GM18498 (cell line): Measurements from ENCODE around the gene HSPA2.
"Not testable (repeated sequence)": the region's sequence is repeated elsewhere in the genome, so short reads cannot be mapped to it uniquely, and the experiment has no call there.

Experiments used
- ATAC-seq: cut with Tn5 transposase; IDR thresholded peaks from one replicate; pipeline ENCODE4 v1.9.1; 2021; ENCODE audit warnings: mild to moderate bottlenecking, moderate library complexity; ENCODE audit not compliant: unreplicated experiment

HSPA2 gene

GRCh38 chr14:64513271-64513670, 27.3 kb upstream of the HSPA2 start:
- ATAC-seq: no peak

DNA sequence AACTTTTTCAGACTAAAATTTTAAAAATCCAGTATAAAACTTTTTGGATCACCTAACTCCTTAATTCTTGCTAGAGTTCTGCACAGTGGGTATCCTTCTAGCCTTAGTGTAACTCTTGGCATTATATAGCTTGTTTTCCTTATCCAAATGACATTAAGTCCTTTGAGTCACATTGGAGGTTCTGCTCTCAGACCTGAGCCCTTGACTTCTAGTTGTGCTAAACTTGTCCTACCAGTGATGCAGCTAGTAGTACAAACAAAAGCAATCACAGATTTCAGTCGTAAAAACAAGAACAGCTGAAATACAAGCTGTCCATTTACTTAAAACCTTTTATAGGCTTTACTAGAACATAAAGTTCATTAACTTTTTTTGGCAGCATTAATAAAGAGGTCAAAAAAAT, 25.5 kb upstream of the HSPA2 start:
- no peak for ATAC-seq

DNA sequence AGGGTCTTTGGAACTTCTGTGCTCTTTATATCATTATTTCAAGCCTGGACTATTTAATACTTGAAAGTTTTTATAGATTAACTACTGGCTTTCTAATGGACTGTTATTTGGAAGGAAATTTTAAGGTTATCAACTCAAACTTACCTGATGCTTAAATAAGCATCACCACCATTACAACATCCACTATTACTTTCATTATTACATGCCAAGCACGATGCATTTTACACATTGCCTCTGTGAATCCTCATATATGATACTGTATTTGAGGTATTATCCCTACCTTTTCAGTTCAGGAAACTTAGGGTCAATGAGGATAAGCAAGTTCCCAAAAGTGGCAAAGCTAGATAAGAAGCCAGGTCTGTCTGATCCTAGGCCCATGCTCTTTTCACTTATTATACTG, 23.6 kb upstream of the HSPA2 start:
- ATAC-seq: no peak

DNA sequence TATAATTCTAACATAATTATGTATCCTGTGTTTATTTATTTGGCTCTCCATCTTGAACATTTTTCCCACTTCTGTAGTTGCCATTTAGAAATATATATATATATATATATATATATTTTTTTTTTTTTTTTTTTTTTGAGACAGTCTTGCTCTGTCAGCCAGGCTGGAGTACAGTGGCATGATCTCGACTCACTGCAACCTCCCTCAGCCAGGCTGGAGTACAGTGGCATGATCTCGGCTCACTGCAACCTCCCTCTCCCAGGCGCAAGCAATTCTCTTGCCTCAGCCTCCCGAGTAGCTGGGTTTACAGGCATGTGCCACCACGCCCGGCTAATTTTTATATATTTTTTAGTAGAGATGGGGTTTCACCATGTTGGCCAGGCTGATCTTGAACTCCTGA, 22.9 kb upstream of the HSPA2 start:
- ATAC-seq: not testable (repeated sequence)

DNA sequence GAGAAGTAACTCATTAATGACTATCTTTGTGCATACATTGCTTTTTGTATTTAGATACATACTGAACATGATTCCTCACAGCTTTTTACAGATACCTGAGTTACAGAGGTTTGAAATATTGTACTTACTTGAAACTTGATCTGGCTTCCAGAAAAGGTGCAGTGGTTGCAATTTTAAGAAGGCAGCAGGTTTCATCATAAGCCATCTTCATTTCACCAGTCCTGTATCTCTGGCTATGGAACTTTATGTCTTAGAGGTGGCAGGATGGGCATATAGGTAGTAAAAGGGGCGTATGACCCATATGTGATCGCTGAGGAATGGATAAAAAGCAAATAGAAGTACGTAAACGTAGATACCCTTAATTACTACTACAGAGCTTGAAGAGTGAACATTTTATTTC, 22.3 kb upstream of the HSPA2 start:
- no peak for ATAC-seq

DNA sequence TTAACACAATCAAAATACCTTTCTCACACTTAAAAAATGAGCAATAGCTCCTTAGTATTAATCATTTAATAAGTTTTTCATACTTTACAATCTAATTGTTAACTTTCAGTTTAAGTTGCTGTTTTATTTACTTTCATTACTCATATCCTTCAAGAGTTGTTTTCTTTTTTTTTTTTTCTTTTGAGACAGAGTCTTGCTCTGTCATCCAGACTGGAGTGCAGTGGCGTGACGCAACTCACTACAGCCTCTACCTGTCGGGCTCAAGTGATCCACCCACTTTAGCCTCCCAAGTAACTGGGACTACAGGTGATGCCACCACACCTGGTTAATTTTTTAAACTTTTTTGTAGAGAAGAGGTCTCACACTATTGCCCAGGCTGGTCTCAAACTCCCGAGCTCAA, 19.8 kb upstream of the HSPA2 start:
- no peak for ATAC-seq

- no peak for ATAC-seq
Measured at GRCh38 chr14:64522591-64523355, 17.8 kb upstream of the HSPA2 start.

GRCh38 chr14:64525354-64525753, 15.2 kb upstream of the HSPA2 start:
- ATAC-seq: no peak

GRCh38 chr14:64531567-64531966, 9.0 kb upstream of the HSPA2 start:
- no peak for ATAC-seq

DNA sequence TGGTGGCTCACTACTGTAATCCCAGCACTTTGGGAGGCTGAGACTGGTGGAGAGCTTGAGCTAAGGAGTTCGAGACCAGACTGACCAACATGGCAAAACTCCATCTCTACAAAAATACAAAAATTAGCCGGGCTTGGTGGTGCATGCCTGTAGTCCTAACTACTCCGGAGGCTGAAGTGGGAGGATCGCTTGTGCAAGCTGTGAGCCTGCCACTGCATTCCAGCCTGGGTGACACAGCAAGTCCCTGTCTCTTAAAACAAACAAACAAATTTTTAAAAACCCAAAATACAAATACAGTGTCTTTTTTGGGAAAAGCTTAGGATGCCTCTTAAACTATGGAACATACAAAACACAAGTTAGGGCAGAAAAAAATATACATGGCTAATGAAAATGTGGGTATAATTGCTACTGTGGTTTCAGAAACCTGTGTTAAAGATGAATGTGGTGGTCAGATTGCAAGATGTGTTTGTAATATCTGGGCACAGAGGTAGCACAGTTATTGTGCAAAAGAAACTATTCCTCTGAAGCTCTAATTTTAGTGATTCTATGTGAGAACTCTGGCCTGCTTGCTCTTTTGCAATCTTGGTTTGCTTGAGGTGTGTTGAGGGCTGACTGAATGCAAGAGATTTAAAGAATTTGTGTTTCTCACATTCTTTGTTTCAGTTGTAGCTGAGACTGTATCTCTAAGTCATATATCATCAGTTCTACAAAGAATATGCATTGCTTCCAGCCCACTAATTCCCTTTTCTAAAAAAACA, 3.9 kb upstream of the HSPA2 start:
- no peak for ATAC-seq

DNA sequence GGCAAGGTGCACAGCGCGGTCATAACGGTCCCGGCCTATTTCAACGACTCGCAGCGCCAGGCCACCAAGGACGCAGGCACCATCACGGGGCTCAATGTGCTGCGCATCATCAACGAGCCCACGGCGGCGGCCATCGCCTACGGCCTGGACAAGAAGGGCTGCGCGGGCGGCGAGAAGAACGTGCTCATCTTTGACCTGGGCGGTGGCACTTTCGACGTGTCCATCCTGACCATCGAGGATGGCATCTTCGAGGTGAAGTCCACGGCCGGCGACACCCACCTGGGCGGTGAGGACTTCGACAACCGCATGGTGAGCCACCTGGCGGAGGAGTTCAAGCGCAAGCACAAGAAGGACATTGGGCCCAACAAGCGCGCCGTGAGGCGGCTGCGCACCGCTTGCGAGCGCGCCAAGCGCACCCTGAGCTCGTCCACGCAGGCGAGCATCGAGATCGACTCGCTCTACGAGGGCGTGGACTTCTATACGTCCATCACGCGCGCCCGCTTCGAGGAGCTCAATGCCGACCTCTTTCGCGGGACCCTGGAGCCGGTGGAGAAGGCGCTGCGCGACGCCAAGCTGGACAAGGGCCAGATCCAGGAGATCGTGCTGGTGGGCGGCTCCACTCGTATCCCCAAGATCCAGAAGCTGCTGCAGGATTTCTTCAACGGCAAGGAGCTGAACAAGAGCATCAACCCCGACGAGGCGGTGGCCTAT, 875 bp downstream of the HSPA2 start:
- ATAC-seq: no peak

- no peak for ATAC-seq
Measured at GRCh38 chr14:64541972-64542835, 1.7 kb downstream of the HSPA2 start.

GRCh38 chr14:64542836-64543201, 2.3 kb downstream of the HSPA2 start:
- no peak for ATAC-seq

DNA sequence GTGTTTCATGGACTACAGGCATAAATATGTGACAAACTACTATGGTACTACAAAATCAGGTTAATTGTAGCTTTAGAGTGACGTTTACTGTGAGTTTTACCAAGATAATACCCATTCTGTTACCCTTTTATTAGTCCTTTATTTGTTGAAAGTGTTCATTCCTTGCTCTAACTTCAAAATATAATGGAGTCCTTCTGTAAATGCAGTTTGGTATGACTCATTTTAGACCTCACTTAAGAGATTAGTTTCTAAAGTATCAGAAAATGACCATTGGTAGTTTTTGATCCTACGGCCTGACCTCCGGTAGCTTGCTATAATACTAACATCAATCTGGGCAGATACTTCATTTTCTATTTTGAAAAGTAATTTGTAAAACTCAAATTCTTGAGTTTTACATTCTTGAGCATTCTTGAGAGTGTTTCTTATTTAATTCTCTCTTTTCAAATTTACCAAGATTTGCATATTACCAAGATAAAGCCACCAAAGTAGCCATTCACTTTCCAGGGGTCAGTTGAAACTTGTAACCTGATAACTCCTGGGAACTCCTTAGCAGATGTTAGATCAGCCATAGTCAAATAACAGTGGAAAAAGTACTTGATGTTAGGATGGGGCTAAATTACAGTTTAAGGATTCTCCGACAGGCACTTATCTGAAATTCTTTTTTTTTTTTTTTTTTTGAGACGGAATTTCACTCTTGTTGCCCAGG, 4.2 kb downstream of the HSPA2 start:
- no peak for ATAC-seq

- no peak for ATAC-seq
Measured at GRCh38 chr14:64549016-64549415, 8.5 kb downstream of the HSPA2 start.

DNA sequence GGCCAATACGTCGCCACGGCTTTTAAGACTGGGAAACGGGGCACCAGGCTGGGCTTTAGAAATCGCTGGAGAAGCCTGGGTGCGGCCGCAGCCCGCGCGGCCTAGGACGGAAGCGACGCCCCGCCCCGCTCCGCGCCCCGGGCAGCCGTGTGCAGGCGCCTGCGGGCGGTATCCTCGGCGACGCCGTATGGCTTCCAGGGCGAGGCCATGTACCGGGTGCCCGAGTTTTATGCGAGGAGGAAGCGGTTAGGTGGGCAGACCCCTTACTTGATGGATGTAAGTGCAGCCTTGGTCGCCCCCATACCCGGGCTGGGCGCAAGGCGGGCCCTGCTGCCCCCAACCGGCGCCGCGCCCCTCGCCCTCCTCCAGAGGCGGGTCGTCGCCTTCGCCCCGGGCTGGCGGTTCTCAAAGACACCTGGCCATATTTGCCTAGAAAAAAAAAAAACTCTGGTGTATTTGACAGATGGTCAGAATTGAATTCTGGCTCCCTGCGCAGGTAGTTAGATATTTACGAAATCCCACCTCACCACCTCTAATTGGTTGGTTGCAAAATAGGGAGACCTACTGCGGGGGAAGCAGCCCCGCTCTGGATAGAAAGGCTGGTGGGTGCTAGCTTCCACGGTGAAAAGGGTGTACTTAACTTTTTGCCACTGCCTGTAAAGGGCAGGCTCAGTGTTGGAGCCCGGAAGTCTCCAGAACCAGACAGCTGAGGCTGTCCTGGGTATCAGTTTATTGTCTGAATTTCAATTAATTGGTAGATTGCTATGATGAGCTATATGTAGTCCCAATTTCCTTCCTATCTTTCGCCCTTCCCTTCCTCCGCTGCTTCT, 9.5 kb downstream of the HSPA2 start, which contains the start of gene PPP1R36:
TSS of gene PPP1R36 (plus strand) at position 171 of the 830 bp plus-strand sequence. CDS start at position 208, 37 bp downstream.
- ATAC-seq: no peak

DNA sequence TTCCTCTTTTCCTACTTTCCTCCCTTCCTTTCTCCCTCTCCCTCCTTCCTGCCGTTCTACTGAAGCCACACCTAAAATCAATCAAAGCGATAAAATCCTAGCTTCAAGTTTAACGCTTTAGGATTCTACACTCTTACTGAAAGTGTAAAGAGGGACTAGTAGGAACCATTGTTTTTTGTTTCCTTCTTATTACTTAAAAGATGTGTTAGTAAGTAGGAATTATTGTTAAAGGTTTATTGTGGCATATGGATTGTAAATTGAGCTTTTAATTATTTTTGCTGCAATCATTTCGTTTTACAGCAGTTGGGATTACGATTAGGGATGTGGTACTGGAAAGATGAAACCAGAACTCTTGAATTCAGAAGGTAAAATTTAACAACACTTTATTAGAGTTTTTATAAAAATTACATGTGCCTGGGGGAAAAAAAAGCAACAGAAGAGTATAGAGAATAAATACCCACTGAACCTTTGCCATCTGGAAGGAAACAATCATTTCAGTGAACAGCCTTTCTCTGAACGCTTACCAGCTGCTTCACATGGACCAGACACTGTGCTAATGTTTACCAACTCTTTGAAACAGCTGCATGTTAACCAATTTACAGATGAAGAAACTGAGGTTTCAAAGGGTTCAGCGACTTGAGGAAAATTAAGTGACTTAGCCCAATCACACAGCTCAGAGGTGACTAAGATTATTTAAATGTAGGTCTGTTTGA, 10.2 kb downstream of the HSPA2 start:
- ATAC-seq: no peak

GRCh38 chr14:64554556-64554955, 14.0 kb downstream of the HSPA2 start:
- ATAC-seq: no peak

DNA sequence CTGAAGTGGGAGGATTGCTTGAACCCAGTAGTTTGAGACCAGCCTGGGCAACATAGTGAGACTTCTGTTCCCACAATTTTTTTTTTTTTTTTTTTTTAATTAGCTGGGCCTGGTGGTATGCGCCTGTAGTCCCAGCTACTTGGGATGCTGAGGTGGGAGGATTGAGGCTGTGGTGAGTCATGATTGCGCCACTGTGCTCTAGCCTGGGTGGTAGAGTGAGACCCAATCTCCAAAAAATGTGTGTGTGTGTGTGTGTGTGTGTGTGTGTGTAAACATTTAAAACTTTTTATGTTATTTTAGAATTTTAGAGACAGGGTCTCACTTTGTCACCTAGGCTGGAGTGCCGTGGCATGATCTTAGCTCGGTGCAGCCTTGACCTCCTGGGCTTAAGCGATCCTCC, 16.0 kb downstream of the HSPA2 start:
- ATAC-seq: no peak
